Activated CD4-positive, alpha-beta T cell treated with anti-CD3 and anti-CD28 coated beads, Interleukin-2, amount 50 U/mL, for 48 hours (primary cell): ENCODE data around the gene ZNF512B.
"Not testable (repeated sequence)": the region's sequence is repeated elsewhere in the genome, so short reads cannot be mapped to it uniquely, and the experiment has no call there.

Experiments
- DNase-seq, 2 experiments: peaks; one replicate each; pipeline ENCODE4 v3.0.0-alpha.2; 2020

The ZNF512B gene, protein sequence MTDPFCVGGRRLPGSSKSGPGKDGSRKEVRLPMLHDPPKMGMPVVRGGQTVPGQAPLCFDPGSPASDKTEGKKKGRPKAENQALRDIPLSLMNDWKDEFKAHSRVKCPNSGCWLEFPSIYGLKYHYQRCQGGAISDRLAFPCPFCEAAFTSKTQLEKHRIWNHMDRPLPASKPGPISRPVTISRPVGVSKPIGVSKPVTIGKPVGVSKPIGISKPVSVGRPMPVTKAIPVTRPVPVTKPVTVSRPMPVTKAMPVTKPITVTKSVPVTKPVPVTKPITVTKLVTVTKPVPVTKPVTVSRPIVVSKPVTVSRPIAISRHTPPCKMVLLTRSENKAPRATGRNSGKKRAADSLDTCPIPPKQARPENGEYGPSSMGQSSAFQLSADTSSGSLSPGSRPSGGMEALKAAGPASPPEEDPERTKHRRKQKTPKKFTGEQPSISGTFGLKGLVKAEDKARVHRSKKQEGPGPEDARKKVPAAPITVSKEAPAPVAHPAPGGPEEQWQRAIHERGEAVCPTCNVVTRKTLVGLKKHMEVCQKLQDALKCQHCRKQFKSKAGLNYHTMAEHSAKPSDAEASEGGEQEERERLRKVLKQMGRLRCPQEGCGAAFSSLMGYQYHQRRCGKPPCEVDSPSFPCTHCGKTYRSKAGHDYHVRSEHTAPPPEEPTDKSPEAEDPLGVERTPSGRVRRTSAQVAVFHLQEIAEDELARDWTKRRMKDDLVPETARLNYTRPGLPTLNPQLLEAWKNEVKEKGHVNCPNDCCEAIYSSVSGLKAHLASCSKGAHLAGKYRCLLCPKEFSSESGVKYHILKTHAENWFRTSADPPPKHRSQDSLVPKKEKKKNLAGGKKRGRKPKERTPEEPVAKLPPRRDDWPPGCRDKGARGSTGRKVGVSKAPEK

DNA sequence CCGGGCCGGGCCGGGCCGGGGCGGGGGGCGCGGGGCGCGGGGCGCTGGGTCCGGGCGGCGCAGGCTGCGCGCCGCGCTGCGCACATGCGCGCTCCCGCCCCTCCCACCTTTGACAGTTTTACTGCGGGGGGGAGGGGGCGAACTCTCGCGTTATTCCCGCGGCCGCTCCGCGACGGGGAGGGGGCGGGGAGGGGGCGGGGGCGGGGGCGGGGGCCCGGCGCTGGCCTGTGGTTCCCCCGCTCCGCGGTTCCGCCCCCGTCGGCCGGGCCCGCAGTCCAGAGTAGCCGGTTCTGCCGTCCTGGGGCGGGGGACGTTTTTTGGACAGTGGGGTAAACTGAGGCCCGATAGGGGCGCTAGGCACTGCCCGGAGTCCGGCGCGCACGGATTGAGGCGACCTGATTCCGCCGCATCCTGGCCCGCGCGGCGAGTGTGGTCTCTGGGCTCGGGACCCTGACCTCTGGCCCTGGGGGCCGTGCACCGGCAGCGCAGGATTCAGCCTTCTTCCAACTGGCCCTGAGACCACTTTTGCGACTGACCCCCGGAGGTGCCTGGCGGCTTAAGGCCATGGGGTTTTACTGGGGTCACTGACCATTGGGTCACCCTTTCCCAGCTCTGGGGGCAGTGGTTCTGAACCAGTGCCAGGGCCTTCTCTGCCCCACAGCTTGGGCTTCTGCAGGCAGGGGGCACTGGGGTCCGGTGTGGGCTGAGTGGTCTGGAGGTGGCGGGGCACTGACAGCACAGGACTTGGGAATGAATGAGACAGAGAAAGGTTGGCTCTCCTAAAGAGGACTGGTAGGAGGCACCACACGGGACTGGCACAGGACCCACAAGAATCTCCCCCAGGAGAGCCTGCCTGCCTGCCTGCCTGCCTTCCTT lies at the start of gene ZNF512B:
Gene ZNF512B (minus strand): TSS at position 93 of the 876 bp plus-strand sequence. CDS start 1,980 bp downstream, outside the sequence.
- peak; percentile 62 to 73 for DNase-seq

DNA sequence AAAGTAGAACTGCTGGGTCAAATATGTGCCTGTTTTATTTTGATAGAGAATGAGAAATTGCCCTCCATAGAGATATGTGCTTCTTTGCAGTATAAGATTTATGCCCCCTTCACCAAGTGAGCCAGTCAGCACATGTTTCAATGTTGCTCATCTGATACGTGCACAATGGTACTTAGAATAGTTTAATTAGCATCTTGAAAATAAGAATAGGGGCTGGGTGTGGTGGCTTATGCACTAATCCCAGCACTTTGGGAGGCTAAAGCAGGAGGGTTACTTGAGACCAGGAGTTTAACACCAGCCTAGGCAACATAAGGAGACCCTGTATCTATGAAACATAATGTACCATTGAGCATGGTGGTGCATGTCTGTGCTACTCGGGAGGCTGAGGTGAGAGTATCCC lies 45.9 kb upstream of the ZNF512B start:
- no peak for DNase-seq

DNA sequence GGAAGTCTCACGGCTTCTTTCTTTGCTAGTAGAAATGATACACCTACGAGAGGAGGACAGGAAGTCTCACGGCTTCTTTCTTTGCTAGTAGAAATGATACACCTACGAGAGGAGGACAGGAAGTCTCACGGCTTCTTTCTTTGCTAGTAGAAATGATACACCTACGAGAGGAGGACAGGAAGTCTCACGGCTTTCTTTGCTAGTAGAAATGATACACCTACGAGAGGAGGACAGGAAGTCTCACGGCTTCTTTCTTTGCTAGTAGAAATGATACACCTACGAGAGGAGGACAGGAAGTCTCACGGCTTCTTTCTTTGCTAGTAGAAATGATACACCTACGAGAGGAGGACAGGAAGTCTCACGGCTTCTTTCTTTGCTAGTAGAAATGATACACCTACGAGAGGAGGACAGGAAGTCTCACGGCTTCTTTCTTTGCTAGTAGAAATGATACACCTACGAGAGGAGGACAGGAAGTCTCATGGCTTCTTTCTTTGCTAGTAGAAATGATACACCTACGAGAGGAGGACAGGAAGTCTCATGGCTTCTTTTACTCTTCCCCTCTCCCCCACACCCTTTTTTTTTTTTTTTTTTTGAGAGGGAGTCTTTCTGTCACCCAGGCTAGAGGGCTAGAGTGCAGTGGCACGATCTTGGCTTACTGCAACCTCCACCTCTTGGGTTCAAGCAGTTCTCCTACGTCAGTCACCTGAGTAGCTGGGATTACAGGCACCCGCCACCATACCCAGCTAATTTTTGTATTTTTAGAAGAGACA lies 42.8 kb upstream of the ZNF512B start:
- DNase-seq, result not testable (repeated sequence)

DNA sequence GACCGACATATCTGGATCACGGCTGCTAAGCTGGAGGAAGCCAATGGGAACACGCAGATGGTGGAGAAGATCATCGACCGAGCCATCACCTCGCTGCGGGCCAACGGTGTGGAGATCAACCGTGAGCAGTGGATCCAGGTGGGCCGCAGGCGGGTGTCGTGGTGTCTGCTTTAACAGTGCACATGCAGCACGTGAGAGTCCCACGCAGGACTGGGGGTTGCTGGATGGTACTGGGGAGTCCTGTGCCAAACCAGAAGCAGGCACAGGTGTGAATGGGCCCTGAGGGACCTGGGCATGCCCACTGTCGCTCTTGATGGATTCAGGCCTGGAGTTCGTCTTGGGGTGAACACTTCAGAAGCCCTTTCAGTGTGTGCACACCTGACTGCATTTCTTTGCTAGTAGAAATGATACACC lies 41.6 kb upstream of the ZNF512B start:
- no peak for DNase-seq

DNA sequence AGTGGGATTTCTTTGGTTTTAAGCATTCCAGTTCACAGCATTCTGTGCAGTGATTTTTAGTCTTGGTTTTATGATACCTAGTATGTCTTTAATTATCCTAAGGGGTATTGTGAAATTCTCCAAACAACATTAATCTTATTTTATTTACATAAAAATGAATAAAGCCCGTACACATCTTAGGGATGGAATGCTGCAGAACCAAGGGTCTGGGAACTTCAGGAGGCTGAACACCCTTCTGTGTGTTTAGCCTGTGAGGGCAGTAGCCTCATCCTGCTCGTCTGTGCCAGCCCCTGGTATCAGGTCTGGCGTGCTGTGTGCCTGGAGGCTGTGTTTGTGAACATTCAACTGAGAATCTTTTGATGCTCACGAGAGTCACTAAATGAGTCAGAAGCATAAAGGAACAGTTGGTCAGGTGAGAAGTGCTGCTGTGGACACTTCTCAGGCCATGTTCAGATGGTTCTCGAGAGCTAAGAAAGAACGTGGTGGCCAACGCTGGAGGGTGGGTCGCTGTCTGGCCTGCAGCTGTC lies 41.0 kb upstream of the ZNF512B start:
- peak in 1 of 2 experiments; percentile 14 for DNase-seq

DNA sequence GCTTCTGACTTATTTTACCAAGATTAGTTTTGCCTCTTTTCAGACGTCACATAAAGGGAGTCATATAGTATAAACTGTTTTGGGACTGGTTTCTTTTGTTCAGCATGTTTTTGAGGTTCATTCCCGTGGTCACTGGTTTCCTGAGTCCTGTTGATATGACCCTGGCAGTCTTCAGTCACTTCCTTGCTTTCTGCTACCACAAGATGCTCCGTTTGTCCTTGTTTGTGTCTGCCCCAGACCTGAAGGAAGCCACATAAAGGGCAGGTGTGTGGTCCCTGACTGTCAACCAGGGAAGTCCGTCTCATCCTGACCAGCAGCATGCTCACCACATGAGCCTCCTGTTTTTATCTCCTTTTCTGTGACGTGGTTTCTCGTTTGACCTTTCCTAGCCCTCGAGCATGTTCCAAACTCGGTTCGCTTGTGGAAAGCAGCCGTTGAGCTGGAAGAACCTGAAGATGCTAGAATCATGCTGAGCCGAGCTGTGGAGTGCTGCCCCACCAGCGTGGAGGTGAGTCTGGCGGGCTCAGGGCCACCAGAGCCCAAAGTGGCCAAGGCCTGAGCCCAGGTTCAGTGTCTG lies 40.2 kb upstream of the ZNF512B start:
- DNase-seq, result no peak

DNA sequence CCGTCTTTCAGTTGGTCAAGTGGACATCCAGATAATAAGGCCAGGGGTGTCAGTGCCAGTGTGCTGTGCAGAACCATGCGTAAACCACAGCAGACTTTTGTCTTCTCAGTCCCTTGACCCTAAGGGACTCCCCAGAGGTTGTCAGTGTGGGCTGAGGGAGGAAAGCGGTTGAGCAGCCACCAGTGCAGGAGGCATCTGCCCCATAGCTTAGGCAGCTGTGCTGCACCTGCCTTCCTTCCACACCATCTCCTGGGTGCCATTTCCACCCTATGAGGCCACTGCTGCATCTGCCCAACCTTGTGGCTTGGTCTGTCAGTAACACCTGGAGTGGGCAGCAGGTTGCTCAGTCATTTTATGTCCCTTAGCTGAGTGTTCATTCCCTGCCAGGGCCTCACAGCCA lies 37.2 kb upstream of the ZNF512B start:
- no peak for DNase-seq

DNA sequence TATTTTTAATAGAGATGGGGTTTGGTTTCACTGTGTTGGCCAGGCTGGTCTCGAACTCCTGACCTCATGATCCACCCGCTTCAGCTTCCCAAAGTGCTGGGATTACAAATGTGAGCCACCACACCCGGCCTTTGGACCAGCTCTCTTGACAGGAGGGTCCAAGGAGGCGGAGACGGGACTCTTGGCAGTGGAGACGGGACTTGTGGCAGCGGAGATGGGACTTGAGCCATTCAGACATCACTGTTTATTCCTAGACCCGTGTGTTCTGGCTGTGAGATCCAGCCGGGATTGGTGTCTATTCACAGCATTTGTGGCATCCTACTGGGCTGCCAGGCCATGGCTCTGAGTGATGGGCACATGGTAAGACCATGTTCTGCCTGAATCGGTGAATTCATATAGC lies 36.8 kb upstream of the ZNF512B start:
- no peak for DNase-seq

DNA sequence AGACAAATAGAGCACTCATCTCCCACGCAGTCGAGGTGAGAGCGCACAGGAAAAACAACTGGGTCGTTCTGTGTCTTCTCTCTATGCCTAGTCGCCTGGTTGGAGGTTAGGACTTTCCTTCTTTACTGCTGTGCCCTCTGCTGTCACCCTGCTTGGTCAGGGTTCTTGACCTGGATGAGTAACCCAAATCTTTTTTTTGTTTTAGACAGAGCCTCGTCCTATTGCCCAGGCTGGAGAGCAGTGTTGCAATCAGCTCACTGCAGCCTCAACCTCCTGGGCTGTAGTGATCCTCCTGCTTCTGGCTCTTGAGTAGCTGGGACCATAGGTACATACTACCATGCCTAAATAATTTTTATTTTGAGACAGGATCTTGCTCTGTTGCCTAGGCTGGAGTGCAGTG lies 35.7 kb upstream of the ZNF512B start:
- DNase-seq, result no peak

DNA sequence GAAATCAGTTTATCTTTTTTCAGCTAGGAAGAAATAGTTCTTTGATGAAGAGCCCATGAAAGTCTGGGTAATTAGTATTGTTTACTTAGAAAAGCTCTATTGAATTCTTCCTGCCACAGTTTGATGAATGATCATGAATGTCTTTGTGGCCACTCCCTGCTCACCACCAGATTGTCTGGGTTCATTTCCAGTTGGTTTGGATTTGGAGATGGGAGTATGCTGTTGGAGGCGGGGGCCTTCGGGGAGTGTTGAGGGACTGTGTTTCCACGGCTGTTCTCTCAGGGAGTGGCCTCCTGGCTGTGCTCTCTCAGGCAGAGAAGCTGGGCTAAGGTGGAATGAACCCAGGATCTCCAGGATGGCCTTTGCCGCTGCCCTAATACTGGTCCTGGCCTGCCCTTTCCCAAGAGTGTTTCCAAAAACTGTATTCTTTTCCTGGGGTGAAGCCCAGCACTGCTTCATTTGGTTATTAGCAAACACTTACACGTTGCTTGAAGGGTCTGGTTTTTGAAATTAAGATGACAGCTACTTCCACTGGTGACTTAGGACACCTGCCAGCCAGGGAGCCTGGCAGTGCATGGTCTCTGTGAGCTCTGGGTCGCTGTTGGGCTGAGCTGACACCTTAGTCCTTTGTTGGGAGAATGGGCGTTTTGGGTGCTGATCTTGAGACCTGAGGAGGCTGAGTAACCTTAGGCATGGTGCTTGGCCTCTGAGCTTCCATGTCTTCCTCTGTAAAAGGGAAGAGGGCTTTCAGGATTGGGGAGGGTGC lies 34.4 kb upstream of the ZNF512B start:
- DNase-seq, result no peak

DNA sequence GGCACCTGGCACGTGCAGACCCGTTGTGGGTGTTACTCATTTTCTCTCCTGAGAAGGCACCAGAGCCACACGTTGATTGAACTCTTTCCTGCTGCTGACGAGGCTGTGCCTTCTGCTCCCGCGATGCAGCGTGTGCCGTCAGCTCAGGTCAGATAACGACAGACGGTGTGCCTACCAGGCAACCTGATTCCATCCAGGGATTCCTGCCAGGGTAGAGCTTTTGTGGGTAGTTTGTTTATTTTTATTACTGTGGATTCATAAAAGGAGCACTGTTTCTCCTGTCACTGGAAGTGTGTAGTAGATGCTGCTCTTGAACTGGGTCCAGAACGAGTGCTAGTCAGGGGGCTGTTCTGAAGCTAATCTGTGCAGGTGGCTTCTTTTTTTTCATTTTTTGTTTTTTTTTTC lies 31.9 kb upstream of the ZNF512B start:
- peak in 1 of 2 experiments; percentile 10 for DNase-seq

DNA sequence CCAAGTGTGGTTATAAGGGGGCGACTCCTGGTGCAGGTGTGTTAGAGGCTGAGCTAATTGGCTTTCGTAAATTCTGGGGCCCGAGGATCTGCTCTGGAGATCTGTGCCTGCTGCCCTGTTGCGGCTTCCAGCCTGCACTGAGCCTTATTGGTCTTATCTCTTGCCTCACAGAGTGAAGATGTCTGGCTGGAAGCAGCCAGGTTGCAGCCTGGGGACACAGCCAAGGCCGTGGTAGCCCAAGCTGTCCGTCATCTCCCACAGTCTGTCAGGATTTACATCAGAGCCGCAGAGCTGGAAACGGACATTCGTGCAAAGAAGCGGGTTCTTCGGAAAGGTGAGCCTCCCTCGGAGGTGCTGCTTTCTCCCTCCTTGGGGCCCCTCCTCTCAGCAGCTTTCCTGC lies 31.2 kb upstream of the ZNF512B start:
- no peak for DNase-seq

DNA sequence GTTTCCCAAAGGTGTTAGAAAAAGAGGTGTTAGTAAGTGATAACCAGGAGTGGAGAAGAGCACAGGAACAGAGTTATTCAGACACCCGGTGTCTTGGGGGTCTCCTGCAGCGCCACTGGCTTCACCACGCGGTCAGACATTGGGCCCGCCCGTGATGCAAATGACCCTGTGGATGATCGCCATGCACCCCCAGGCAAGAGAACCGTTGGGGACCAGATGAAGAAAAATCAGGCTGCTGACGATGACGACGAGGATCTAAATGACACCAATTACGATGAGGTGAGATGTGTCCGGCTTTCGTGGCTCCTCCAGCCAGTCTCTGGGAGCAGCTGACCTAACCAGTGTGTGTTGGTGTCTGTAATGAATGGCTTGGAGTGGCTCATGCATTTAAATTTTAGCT lies 13.2 kb upstream of the ZNF512B start:
- no peak for DNase-seq

DNA sequence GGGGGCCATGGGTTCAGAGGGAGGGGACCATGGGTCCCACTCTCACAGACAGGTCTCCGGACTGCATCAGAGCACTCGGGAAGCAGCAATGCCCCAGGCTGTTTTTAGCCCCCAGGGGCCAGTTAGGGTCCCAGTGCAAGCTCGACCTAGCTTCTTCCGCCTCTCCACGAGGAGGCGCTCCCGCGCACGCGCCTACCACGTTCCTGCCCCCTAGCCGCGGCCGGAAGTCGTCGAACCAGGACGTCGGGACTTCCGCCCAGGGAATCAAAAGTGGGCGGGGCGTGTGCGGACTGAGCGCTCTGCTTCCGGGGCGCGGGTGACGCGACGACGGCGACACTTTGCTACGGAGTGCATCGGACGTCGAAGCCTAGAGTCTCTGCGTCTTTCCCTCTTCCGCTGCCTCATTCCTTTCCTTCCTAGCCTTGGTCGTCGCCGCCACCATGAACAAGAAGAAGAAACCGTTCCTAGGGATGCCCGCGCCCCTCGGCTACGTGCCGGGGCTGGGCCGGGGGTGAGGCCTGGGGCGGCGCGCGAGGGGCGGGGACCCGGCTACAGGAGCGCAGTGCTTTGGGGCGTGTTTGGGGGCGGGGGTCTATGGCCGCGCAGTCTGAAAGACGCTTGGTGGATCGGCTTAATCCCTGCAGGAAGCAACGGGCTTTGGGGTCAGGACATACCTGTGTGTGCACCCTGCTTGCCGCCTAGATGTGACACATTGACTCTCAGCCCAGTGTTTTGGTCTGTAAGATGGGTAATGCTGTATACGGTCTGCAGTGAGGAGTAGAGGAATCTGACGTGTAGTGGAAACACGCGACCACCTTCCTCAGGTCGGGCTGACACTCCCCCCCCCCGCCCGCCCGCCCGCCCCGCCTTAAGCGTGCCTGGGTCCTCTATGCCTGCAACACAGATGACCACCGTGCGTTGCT lies 11.3 kb upstream of the ZNF512B start, which contains the start of gene PRPF6:
Gene PRPF6 (plus strand): TSS at position 327 of the 923 bp plus-strand sequence. CDS start 114 bp downstream, at position 441.
- DNase-seq, result peak; percentile 93 to 96

DNA sequence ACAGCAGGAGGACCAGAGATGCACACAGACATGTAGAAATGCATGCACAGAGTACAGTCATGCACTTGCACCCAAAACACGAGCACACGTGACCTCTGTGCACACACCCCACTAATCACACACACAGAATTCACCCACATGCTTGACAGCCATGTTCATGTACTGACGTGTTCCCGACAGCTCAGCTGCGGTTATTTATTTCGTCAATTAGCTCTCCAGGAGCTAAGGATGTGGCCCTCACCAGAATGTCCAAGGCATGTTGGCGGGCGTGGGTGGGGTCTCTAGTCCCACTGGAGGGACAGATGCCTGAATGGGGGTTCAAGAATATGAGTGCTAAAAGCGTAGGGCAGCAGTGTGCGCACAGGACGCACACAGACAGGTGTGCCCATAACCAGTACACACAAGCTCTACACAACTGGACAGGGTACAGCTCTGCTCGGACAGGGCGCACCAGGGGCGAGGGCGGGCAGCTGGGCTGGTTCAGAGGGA lies 10.6 kb upstream of the ZNF512B start:
- DNase-seq, result no peak

DNA sequence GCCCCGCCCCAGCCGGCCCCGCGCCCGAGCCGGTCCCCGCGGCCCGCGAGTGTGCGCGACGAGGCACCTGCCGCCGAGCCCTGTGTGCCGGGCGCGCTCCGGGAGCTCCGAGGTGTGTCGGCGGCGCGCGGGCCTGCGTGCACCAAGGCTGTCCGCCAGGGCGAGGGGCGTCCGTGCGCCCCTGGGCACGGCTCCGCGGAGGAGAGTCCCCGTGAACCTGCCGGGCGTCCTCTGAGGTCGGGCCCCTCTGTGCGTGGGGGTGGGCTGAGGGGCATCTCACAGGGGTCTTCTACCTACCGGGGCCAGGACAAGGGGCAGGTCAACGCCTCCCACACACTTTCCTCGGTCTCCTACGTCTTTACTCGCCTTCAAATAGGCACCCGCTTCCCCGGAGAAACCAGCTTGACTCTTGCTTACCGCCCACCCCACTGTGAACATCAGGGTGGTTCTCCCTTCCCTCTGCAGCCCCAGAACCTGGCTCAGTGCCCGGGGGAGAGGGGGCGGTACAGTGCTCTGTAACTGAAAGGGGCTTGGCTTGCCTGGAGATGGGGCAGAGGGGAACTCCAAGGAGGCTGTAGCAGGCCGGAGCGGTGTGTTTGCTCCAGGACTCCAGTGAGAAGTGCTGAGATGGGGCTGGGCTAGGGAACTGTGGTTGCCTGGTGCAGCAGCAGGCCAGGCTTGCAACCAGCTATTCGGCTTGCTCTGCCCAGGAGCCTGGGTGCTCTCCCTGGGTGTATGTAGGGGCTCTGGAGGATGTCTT lies 10.0 kb upstream of the ZNF512B start, which contains the start of gene SAMD10:
Gene SAMD10 (minus strand): TSS at position 86 of the 760 bp plus-strand sequence. CDS start 175 bp downstream, outside the sequence.
- DNase-seq, result peak; percentile 92 to 93

DNA sequence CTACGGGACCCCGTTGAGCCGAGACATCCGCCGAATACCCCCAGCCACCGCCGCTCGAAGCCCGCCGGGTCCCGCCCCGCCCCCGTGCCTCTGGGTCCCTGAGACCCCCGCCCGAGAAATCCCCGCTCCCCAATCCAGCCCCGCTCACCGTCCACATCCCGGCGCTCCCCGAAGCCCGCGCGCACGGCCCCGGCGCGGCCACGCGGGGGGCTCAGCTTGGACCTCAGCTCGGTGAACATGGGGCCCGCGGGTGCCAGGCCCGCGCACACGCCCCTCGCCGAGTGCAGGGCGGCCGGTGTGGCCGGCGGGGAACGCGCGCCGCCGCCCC lies 9.5 kb upstream of the ZNF512B start:
- no peak for DNase-seq
